Suprapubic skin (tissue), 4 donors: ENCODE data around the gene KANSL3. TPM values are rescaled to one million over a fixed set of nuclear protein-coding genes. Genes with fewer than 3 reads are reported as not detected.

ENCODE experiments used
- DNase-seq, 2 donors: peaks; one replicate each; pipeline ENCODE4 v3.0.0-alpha.2; 2019; ENCODE audit warnings: low spot score in 2 of 2
- H3K27ac ChIP-seq: fragments of 200-600 bp; sonication (generic); one replicate; pipeline ENCODE4 v1.5.1; 2019
- H3K27me3 ChIP-seq: fragments of 200-600 bp; sonication (generic); one replicate; pipeline ENCODE4 v1.5.1; 2019
- H3K36me3 ChIP-seq: fragments of 200-600 bp; sonication (generic); one replicate; pipeline ENCODE4 v1.5.1; 2019
- H3K4me1 ChIP-seq: fragments of 200-600 bp; sonication (generic); one replicate; pipeline ENCODE4 v1.5.1; 2019
- H3K4me3 ChIP-seq: fragments of 200-600 bp; sonication (generic); one replicate; pipeline ENCODE4 v1.5.1; 2019; ENCODE audit warnings: mild to moderate bottlenecking
- H3K9me3 ChIP-seq: fragments of 200-600 bp; sonication (generic); one replicate; pipeline ENCODE4 v1.5.1; 2019
- EP300 ChIP-seq: sonication (generic); formaldehyde crosslinking; IDR thresholded peaks from one replicate; pipeline ENCODE4 v1.6.1; 2017; ENCODE audit warnings: antibody characterized with exemption
- POLR2A ChIP-seq, 2 donors: fragments of 450-650 bp; IDR thresholded peaks; one replicate each; pipeline ENCODE4 v1.6.1; 2017; ENCODE audit warnings: antibody characterized with exemption in 2 of 2, mild to moderate bottlenecking in 2 of 2, moderate library complexity in 2 of 2
- POLR2AphosphoS5 ChIP-seq, 3 donors: sonication (generic); formaldehyde crosslinking; IDR thresholded peaks; one replicate each; pipeline ENCODE4 v1.6.1; 2017; ENCODE audit warnings: antibody characterized with exemption in 3 of 3
- WGBS: methylation state at CpG from one replicate; pipeline ENCODE4 v1.1.5; 2018; 5-methylcytosine and 5-hydroxymethylcytosine counted together
- total RNA-seq, 4 donors: library from RNA; depleted of rRNA; stranded (reverse); fragments of >200 nt; gene quantifications; one replicate each; pipeline ENCODE4 v1.1.0, GENCODE V29; 2016
- TF ChIP-seq, protein P1 (sequence below), 2 donors: fragments of 200-600 bp in 1 of 2; fragments of 450-650 bp in 1 of 2; sonication (generic) in 1 of 2; IDR thresholded peaks; one replicate each; pipeline ENCODE4 v1.5.1; 2016 to 2019; ENCODE audit warnings: antibody characterized with exemption in 2 of 2, mild to moderate bottlenecking in 1 of 2, moderate library complexity in 1 of 2

Gene KANSL3
- total RNA-seq, 4 donors from 2014 or later = 29.3 to 70.5 (median 37.4) TPM

DNA sequence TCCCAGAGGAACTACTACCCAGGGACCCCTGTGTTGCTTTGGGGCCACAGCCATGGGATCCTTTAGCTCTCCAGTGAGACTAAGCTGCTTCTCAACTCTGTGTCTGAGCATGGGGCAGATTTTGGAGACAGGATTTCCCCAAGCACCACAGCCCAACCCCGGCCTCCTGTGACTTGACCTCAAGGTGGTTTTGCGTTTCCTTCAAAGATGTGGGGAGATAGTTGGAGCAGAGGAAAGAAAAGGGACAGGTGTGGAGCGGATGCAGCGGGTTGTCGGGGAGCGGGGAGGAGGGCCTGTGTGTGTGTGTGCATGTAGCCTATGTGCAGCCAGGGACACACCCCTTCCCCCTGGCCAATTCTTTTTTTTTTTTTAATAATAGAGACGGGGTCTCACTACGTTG lies 91.3 kb downstream of the KANSL3 start:
- TF ChIP-seq POLR2A (IDR thresholded peaks at IDR 0.05) (no peak), POLR2AphosphoS5 (IDR thresholded peaks at IDR 0.05) (no peak), EP300 (no peak)
- TF ChIP-seq, protein P1, sequence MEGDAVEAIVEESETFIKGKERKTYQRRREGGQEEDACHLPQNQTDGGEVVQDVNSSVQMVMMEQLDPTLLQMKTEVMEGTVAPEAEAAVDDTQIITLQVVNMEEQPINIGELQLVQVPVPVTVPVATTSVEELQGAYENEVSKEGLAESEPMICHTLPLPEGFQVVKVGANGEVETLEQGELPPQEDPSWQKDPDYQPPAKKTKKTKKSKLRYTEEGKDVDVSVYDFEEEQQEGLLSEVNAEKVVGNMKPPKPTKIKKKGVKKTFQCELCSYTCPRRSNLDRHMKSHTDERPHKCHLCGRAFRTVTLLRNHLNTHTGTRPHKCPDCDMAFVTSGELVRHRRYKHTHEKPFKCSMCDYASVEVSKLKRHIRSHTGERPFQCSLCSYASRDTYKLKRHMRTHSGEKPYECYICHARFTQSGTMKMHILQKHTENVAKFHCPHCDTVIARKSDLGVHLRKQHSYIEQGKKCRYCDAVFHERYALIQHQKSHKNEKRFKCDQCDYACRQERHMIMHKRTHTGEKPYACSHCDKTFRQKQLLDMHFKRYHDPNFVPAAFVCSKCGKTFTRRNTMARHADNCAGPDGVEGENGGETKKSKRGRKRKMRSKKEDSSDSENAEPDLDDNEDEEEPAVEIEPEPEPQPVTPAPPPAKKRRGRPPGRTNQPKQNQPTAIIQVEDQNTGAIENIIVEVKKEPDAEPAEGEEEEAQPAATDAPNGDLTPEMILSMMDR (IDR thresholded peaks at IDR 0.05) = no peak
- no peak overlapping the region for H3K27ac ChIP-seq
- peak in 1 of 2 donors; percentile 30 for DNase-seq
- no peaks in the 10 kb centered on the region for H3K9me3 ChIP-seq
- WGBS = 51% methylated on average over 8 of the region's 8 CpGs
- H3K27me3 ChIP-seq = no peaks in the 10 kb centered on the region
- peaks cover 50% of the 10 kb centered on the region for H3K36me3 ChIP-seq
- H3K4me3 ChIP-seq = no peak overlapping the region
- peaks cover 17% of the 10 kb centered on the region for H3K4me1 ChIP-seq

DNA sequence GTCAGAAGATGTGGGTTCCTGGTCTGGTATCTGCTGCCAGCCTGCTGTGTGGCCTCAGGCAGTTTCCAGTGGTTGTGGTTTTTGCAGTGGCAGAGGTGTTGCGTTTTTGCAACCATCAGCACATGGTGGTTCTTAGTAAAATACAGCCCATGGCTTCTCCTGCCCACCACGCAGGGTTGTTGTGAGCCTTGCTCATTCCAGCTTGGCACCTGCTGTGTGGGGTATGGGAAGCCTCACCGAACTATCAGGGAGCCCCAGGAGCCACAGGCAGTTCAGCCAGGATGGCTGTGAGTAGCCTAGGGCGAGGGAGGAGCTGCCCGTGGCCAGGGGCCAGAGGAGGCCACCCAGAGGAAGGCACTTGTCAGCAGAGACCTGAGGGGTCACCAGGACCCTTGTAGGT lies 91.8 kb downstream of the KANSL3 start:
- Histone ChIP-seq H3K27ac (no peak overlapping the region), H3K27me3 (no peaks in the 10 kb centered on the region), H3K4me3 (no peak overlapping the region), H3K9me3 (no peaks in the 10 kb centered on the region), H3K4me1 (peaks cover 20% of the 10 kb centered on the region), H3K36me3 (peaks cover 46% of the 10 kb centered on the region)
- peak in 1 of 2 donors; percentile 50 for DNase-seq
- TF ChIP-seq, protein P1 (IDR thresholded peaks at IDR 0.05) = no peak
- TF ChIP-seq POLR2AphosphoS5 (IDR thresholded peaks at IDR 0.05) = no peak
- no peak for TF ChIP-seq EP300
- no peak for TF ChIP-seq POLR2A (IDR thresholded peaks at IDR 0.05)
- WGBS = 77% methylated on average over 5 of the region's 5 CpGs

Other genes with a start within 250 kb of the KANSL3 start
- 1 to 10 TPM in 3 of 4 donors, under 1 TPM in 1; 0.52 to 2.6 (median 1.5) TPM for gene NEURL3, start 133.0 kb downstream of the KANSL3 start, total RNA-seq
- gene ARID5A, start 101.6 kb downstream of the KANSL3 start, total RNA-seq = 10 to 100 TPM; 11.4 to 22.4 (median 15.0) TPM
- not detected for gene FER1L5, start 4.5 kb upstream of the KANSL3 start, total RNA-seq
- gene LMAN2L, start 101.8 kb upstream of the KANSL3 start, total RNA-seq = 10 to 100 TPM; 11.9 to 18.3 (median 16.4) TPM
- gene CNNM4, start 122.6 kb upstream of the KANSL3 start, total RNA-seq = 10 to 100 TPM; 14.9 to 18.9 (median 16.3) TPM
- 10 to 100 TPM; 12.6 to 28.3 (median 16.5) TPM for gene CNNM3, start 178.0 kb upstream of the KANSL3 start, total RNA-seq
- 10 to 100 TPM in 1 of 4 donors, 1 to 10 TPM in 3; 6.1 to 22.3 (median 7.2) TPM for gene ANKRD23, start 205.7 kb upstream of the KANSL3 start, total RNA-seq
- gene ANKRD39, start 219.7 kb upstream of the KANSL3 start, total RNA-seq = 10 to 100 TPM; 16.1 to 22.1 (median 20.6) TPM
- 10 to 100 TPM; 15.7 to 28.2 (median 23.5) TPM for gene SEMA4C, start 231.8 kb upstream of the KANSL3 start, total RNA-seq